Astrocyte (in vitro differentiated cells and primary cell): ENCODE measurements around the gene HTR1A.

ENCODE experiments used
- EZH2 ChIP-seq: IDR thresholded peaks from 2 replicates; pipeline ENCODE4 v1.6.1; 2012; ENCODE audit warnings: mild to moderate bottlenecking, low read length, inconsistent platforms; ENCODE audit not compliant: insufficient read depth
- TF ChIP-seq, protein P1 (sequence below): IDR thresholded peaks from 2 replicates; pipeline ENCODE4 v1.5.1; 2011; ENCODE audit warnings: low read depth, mild to moderate bottlenecking, inconsistent platforms, low read length, moderate library complexity; ENCODE audit not compliant: insufficient read depth

- TF ChIP-seq, protein P1, sequence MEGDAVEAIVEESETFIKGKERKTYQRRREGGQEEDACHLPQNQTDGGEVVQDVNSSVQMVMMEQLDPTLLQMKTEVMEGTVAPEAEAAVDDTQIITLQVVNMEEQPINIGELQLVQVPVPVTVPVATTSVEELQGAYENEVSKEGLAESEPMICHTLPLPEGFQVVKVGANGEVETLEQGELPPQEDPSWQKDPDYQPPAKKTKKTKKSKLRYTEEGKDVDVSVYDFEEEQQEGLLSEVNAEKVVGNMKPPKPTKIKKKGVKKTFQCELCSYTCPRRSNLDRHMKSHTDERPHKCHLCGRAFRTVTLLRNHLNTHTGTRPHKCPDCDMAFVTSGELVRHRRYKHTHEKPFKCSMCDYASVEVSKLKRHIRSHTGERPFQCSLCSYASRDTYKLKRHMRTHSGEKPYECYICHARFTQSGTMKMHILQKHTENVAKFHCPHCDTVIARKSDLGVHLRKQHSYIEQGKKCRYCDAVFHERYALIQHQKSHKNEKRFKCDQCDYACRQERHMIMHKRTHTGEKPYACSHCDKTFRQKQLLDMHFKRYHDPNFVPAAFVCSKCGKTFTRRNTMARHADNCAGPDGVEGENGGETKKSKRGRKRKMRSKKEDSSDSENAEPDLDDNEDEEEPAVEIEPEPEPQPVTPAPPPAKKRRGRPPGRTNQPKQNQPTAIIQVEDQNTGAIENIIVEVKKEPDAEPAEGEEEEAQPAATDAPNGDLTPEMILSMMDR, result no peak
- no peak for TF ChIP-seq EZH2
Observed at GRCh38 chr5:63961125-63961597, 1.1 kb downstream of the HTR1A start.
